K562 (cell line): ENCODE data around the gene OLFM4.

ENCODE experiments used
- JUND ChIP-seq, 2 experiments: IDR thresholded peaks; 2 replicates in 1 of 2; 3 replicates in 1 of 2; pipeline ENCODE4 v1.6.1; 2011; ENCODE audit warnings: borderline replicate concordance in 2 of 2, low read depth in 2 of 2, low read length in 2 of 2, improper control_type of control experiment in 1 of 2, missing biosample characterization in 1 of 2, missing genetic modification characterization in 1 of 2, missing genetic modification reagents in 1 of 2
- NONO ChIP-seq, 2 experiments: fragments of 200-400 bp in 1 of 2; fragments of 450-650 bp in 1 of 2; formaldehyde crosslinking in 1 of 2; IDR thresholded peaks; 2 replicates each; pipeline ENCODE4 v1.6.1; 2017; ENCODE audit warnings: low read depth in 2 of 2, mild to moderate bottlenecking in 2 of 2, moderate library complexity in 2 of 2, low read length in 1 of 2
- POLR2A ChIP-seq: fragments of 450-650 bp; conservative IDR thresholded peaks from 2 replicates; pipeline ENCODE4 v1.6.1; 2016
- TF ChIP-seq, protein P1 (sequence below): sonication (generic); formaldehyde crosslinking; IDR thresholded peaks from 2 replicates; pipeline ENCODE4 v1.8.1; 2023; ENCODE audit warnings: mild to moderate bottlenecking, missing genetic modification reagents
- TF ChIP-seq, protein P2 (sequence below), 3 experiments: IDR thresholded peaks in 2 of 3; conservative IDR thresholded peaks in 1 of 3; 2 replicates each; pipeline ENCODE4 v1.5.1; 2011 to 2012; ENCODE audit warnings: low read length in 3 of 3, mild to moderate bottlenecking in 3 of 3, control low read depth in 2 of 3, improper control_type of control experiment in 1 of 3, inconsistent platforms in 1 of 3, low read depth in 1 of 3, mixed read lengths in 1 of 3, moderate library complexity in 1 of 3; ENCODE audit not compliant: insufficient read depth in 2 of 3

DNA sequence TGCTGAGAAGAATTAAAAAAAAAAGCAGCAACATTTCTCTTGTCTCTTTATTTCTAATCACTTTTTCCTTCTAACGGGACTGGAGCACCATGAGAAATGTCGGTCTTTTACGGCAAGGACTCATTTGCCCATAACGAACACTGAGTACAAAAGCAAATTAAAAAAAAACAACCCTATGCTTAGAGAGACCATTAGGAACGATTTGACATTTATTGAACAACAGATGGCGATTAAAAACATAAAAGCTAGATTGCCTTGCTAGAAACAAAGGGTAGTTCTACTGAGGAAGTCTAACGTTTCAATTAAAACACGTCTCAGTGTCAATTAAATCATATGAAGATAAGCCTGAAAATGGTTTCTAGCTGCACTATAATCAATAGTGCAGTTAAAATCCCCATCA lies 51.1 kb downstream of the OLFM4 start:
- TF ChIP-seq NONO (IDR thresholded peaks at IDR 0.05; ENCODE audit: low read depth in 2 of 2, low read length in 1 of 2) (no peak), POLR2A (no peak), JUND (IDR thresholded peaks at IDR 0.05; ENCODE audit: borderline replicate concordance, low read depth, low read length) (no peak), JUND (tag; IDR thresholded peaks at IDR 0.05; ENCODE audit: borderline replicate concordance, low read depth, low read length) (no peak)
- TF ChIP-seq, protein P1, sequence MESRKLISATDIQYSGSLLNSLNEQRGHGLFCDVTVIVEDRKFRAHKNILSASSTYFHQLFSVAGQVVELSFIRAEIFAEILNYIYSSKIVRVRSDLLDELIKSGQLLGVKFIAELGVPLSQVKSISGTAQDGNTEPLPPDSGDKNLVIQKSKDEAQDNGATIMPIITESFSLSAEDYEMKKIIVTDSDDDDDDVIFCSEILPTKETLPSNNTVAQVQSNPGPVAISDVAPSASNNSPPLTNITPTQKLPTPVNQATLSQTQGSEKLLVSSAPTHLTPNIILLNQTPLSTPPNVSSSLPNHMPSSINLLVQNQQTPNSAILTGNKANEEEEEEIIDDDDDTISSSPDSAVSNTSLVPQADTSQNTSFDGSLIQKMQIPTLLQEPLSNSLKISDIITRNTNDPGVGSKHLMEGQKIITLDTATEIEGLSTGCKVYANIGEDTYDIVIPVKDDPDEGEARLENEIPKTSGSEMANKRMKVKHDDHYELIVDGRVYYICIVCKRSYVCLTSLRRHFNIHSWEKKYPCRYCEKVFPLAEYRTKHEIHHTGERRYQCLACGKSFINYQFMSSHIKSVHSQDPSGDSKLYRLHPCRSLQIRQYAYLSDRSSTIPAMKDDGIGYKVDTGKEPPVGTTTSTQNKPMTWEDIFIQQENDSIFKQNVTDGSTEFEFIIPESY (CRISPR knock-in tag) = no peak
- TF ChIP-seq, protein P2, sequence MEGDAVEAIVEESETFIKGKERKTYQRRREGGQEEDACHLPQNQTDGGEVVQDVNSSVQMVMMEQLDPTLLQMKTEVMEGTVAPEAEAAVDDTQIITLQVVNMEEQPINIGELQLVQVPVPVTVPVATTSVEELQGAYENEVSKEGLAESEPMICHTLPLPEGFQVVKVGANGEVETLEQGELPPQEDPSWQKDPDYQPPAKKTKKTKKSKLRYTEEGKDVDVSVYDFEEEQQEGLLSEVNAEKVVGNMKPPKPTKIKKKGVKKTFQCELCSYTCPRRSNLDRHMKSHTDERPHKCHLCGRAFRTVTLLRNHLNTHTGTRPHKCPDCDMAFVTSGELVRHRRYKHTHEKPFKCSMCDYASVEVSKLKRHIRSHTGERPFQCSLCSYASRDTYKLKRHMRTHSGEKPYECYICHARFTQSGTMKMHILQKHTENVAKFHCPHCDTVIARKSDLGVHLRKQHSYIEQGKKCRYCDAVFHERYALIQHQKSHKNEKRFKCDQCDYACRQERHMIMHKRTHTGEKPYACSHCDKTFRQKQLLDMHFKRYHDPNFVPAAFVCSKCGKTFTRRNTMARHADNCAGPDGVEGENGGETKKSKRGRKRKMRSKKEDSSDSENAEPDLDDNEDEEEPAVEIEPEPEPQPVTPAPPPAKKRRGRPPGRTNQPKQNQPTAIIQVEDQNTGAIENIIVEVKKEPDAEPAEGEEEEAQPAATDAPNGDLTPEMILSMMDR (IDR thresholded peaks at IDR 0.05 in 2 of 3, conservative IDR thresholded peaks at IDR 0.05 in 1 of 3; ENCODE audit: insufficient read depth in 2 of 3, low read depth in 1 of 3, low read length in 3 of 3) = no peak
